Uterus (tissue), 4 donors: Measurements from ENCODE around the gene PIGK. TPM values are rescaled to one million over a fixed set of nuclear protein-coding genes. Genes with fewer than 3 reads are reported as not detected.

Source experiments
- DNase-seq, 2 donors: peaks; one replicate each; pipeline ENCODE4 v3.0.0-alpha.2; 2019 to 2020
- H3K27ac ChIP-seq, 2 donors: fragments of 200-600 bp; sonication (generic); 1 replicate in 1 of 2; 2 replicates in 1 of 2; pipeline ENCODE4 v1.5.1; 2016 to 2018
- H3K27me3 ChIP-seq, 2 donors: fragments of 200-600 bp; sonication (generic); one replicate each; pipeline ENCODE4 v1.5.1; 2018 to 2019; ENCODE audit warnings: control low read depth in 1 of 2
- H3K36me3 ChIP-seq, 2 donors: fragments of 200-600 bp; sonication (generic); one replicate each; pipeline ENCODE4 v1.5.1; 2019; ENCODE audit warnings: control low read depth in 1 of 2
- H3K4me1 ChIP-seq, 2 donors: fragments of 200-600 bp; sonication (generic); one replicate each; pipeline ENCODE4 v1.5.1; 2018 to 2019; ENCODE audit warnings: control low read depth in 1 of 2
- H3K4me3 ChIP-seq, 2 donors: fragments of 200-600 bp; sonication (generic); 1 replicate in 1 of 2; 2 replicates in 1 of 2; pipeline ENCODE4 v1.5.1; 2018 to 2019; ENCODE audit warnings: mild to moderate bottlenecking in 1 of 2
- H3K9me3 ChIP-seq, 2 donors: fragments of 200-600 bp; sonication (generic); one replicate each; pipeline ENCODE4 v1.5.1; 2019; ENCODE audit warnings: control low read depth in 1 of 2
- CTCF ChIP-seq, 4 experiments: fragments of 200-600 bp in 2 of 4; fragments of 450-650 bp in 2 of 4; sonication (generic) in 2 of 4; IDR thresholded peaks; one replicate each; pipeline ENCODE4 v1.5.1; 2016 to 2019; ENCODE audit warnings: antibody characterized with exemption in 4 of 4, mild to moderate bottlenecking in 2 of 4, moderate library complexity in 1 of 4
- POLR2A ChIP-seq, 2 donors: fragments of 450-650 bp; IDR thresholded peaks; one replicate each; pipeline ENCODE4 v1.6.1; 2016; ENCODE audit warnings: antibody characterized with exemption in 2 of 2, mild to moderate bottlenecking in 1 of 2, moderate library complexity in 1 of 2
- intact Hi-C: fragments of 100-400 bp; cut with DNase I; formaldehyde crosslinking; loops from one replicate; pipeline ENCODE4 v1.15.1; 2023; ENCODE audit warnings: low total_unique reads
- total RNA-seq, 4 donors: library from RNA; depleted of rRNA in 3 of 4; stranded (reverse); fragments of >200 nt in 3 of 4; gene quantifications; one replicate each; pipeline versions ENCODE4 v1.1.0 to v1.2.4, GENCODE V29; 2014 to 2023
- donor health status: DM: yes; HTN: yes; CAD: no.

The PIGK gene
- total RNA-seq, 4 donors from 2014 or later: 11.5 to 38.6 (median 32.6) TPM

- TF ChIP-seq POLR2A (IDR thresholded peaks at IDR 0.05): no peak
- TF ChIP-seq CTCF (IDR thresholded peaks at IDR 0.05): no peak
- no peak for DNase-seq
- Histone ChIP-seq H3K27me3 (no peaks in the 10 kb centered on the region), H3K27ac (no peak overlapping the region), H3K4me3 (no peak overlapping the region), H3K36me3 (no peaks in the 10 kb centered on the region), H3K9me3 (no peaks in the 10 kb centered on the region), H3K4me1 (no peaks in the 10 kb centered on the region)
- intact Hi-C loops: no loop called here
These were observed 100.5 kb downstream of the PIGK start for GRCh38 chr1:77118712-77119111.

- Histone ChIP-seq H3K27ac (no peak overlapping the region), H3K36me3 (no peaks in the 10 kb centered on the region), H3K27me3 (no peaks in the 10 kb centered on the region), H3K9me3 (no peaks in the 10 kb centered on the region), H3K4me3 (no peak overlapping the region), H3K4me1 (no peaks in the 10 kb centered on the region)
- no peak for TF ChIP-seq POLR2A (IDR thresholded peaks at IDR 0.05)
- TF ChIP-seq CTCF (IDR thresholded peaks at IDR 0.05): no peak
- DNase-seq: no peak
- intact Hi-C loops: no loop called here
These were observed 114.6 kb downstream of the PIGK start for GRCh38 chr1:77104672-77105071.

DNA sequence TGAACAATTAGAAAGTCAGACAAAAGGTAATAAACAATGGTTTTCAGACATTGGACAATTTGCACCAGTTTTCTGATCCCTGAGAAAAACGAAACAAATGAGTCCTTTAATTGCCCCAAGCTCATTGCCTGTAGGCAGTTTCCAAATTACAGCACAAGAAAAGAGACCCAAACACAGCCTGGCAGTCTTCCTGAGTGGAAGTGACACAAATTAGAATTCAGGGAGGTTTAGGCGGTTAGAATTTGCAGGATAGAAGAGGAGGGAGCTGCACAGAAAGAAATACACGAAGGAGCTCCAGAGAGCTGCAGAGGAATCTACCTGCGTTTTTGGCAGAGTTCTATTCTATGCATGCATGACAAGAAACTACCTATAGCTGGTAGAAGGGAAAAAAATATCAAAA lies 115.7 kb downstream of the PIGK start:
- no peaks in the 10 kb centered on the region for H3K27me3 ChIP-seq
- TF ChIP-seq POLR2A (IDR thresholded peaks at IDR 0.05): no peak
- TF ChIP-seq CTCF (IDR thresholded peaks at IDR 0.05): no peak
- no peaks in the 10 kb centered on the region for H3K4me1 ChIP-seq
- H3K9me3 ChIP-seq: no peaks in the 10 kb centered on the region
- no peak overlapping the region for H3K4me3 ChIP-seq
- H3K36me3 ChIP-seq: no peaks in the 10 kb centered on the region
- no peak overlapping the region for H3K27ac ChIP-seq
- intact Hi-C loops: no loop called here
- DNase-seq: no peak

DNA sequence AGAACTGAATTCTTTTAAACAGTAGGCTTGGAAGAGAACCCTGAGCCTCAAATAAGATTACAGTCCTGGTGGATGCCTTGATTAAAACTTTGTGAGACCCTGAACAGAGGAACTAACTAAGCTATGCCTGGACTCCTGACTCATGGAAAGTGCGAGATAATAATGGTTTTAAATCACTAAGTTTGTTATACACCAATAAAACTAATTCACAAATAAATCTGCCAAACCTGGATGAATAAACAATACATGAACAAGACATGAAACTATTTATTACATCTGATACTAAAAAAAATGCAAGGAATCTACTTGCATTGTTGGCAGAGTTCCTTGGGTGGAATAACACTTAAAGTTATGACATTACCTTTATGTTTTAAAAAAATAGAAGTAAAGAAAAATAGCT lies 118.4 kb downstream of the PIGK start:
- Histone ChIP-seq H3K27ac (no peak overlapping the region), H3K27me3 (no peaks in the 10 kb centered on the region), H3K4me1 (no peaks in the 10 kb centered on the region), H3K9me3 (no peaks in the 10 kb centered on the region), H3K36me3 (no peaks in the 10 kb centered on the region), H3K4me3 (no peak overlapping the region)
- TF ChIP-seq CTCF (IDR thresholded peaks at IDR 0.05) (no peak), POLR2A (IDR thresholded peaks at IDR 0.05) (no peak)
- DNase-seq: no peak
- intact Hi-C loops: no loop called here

DNA sequence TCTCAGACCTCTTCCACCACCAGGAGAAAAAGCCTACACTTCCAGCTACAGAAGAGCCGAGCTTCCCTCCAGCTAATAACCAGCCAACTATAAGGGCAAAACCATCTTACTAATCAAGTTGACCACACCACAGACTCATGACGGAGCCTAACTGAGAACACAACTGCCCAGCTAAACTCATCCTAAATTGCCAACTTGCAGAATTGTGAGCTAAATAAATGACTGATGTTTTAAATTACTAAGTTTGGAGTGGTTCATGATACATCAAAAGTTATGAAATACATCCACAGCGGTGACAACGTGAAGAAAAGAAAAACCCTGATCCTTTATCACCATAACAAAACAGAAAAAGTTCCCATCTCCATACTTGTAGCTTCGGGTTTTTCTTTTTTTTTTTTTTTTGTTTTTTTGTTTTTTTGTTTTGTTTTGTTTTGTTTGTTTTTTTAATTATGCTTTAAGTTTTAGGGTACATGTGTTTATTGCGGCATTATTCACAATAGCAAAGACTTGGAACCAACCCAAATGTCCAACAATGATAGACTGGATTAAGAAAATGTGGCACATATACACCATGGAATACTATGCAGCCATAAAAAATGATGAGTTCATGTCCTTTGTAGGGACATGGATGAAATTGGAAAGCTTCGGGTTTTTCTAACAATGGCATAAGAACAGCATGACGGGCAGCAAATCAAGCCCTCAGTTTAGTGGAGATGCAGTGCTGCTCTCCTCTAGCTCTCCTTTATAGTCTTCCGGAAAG lies 122.6 kb downstream of the PIGK start:
- no peak for TF ChIP-seq POLR2A (IDR thresholded peaks at IDR 0.05)
- Histone ChIP-seq H3K36me3 (no peaks in the 10 kb centered on the region), H3K27ac (no peak overlapping the region), H3K9me3 (no peaks in the 10 kb centered on the region), H3K4me3 (no peak overlapping the region), H3K27me3 (no peaks in the 10 kb centered on the region), H3K4me1 (no peaks in the 10 kb centered on the region)
- intact Hi-C loops: no loop called here
- no peak for DNase-seq
